GM19351 (cell line): Measurements from ENCODE around the gene SNIP1.
"Not testable (repeated sequence)": the region's sequence is repeated elsewhere in the genome, so short reads cannot be mapped to it uniquely, and the experiment has no call there.

Experiments used
- ATAC-seq: cut with Tn5 transposase; IDR thresholded peaks from one replicate; pipeline ENCODE4 v1.9.1; 2021; ENCODE audit warnings: mild to moderate bottlenecking, moderate library complexity; ENCODE audit not compliant: unreplicated experiment

The SNIP1 gene

DNA sequence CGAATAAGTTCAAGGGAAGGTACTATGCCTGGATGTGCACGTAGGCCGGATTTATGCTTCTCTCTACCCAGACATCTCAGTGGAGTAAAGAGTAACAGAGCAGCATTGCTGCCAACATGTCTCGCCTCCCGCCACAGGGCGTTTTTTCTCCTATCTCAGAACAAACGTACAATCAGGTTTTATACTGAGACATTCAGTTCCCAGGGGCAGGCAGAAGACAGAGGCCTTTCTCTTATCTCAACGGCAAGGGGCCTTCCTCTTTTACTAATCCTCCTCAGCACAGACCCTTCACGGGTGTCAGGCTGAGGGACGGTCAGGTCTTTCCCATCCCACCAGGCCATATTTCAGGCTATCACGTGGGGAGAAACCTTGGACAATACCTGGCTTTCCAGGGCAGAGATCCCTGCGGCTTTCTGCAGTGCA is 5.9 kb upstream of the SNIP1 start:
- not testable (repeated sequence) for ATAC-seq

- no peak for ATAC-seq
These were observed 5.0 kb upstream of the SNIP1 start for GRCh38 chr1:37559080-37559479.

- no peak for ATAC-seq
These were observed 4.3 kb upstream of the SNIP1 start for GRCh38 chr1:37558411-37558810.

- ATAC-seq = no peak
These were observed 3.3 kb upstream of the SNIP1 start for GRCh38 chr1:37557402-37557801.

DNA sequence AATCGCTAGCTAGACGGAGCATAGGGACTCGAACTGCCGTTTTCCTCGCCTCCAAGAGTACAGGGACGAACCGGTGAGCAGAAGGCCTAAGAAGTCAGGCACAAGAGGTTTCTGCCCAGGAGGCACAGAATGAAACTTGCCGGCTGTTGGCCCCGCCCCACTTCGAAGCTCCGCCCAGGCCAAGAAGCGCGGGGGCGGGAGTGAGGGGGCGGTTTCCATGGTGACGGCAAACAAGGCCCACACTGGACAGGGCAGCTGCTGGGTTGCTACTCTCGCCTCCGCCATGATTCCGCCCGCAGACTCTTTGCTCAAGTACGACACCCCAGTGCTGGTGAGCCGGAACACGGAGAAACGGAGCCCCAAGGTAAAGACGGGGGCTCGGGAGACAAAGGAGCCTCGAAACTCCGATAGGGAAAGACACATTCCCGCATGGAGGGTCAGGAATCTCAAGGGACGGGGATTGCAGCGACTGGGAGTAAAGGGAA is 2.7 kb upstream of the SNIP1 start, which contains the start of gene DNALI1:
DNALI1 (plus strand) TSS at position 229 of the 485 bp plus-strand sequence; CDS start at position 284, 55 bp downstream.
- ATAC-seq = no peak

- ATAC-seq = no peak
These were observed 531 bp downstream of the SNIP1 start for GRCh38 chr1:37553598-37553926.

GRCh38 chr1:37549341-37549740 is 4.8 kb downstream of the SNIP1 start:
- ATAC-seq = no peak

GRCh38 chr1:37545019-37545418 is 9.1 kb downstream of the SNIP1 start:
- no peak for ATAC-seq

- no peak for ATAC-seq
These were observed 9.6 kb downstream of the SNIP1 start for GRCh38 chr1:37544530-37544929.

- no peak for ATAC-seq
These were observed 13.9 kb downstream of the SNIP1 start for GRCh38 chr1:37540036-37540785.

DNA sequence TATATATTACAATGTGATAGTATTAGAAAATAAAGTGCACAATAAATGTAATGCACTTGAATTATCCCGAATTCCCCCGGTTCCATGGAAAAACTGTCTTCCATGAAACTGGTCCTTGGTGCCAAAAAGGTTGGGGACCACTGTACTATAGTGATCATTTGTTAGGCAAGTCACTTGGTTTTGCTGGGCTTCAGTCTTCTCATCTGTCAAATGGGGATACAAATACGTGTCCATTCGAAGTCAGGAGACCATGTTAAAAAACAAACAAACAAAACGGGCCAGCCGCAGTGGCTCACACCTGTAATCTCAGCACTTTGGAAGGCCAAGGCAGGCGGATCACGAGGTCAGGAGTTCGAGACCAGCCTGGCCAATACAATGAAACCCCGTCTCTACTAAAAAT is 14.9 kb downstream of the SNIP1 start:
- not testable (repeated sequence) for ATAC-seq

DNA sequence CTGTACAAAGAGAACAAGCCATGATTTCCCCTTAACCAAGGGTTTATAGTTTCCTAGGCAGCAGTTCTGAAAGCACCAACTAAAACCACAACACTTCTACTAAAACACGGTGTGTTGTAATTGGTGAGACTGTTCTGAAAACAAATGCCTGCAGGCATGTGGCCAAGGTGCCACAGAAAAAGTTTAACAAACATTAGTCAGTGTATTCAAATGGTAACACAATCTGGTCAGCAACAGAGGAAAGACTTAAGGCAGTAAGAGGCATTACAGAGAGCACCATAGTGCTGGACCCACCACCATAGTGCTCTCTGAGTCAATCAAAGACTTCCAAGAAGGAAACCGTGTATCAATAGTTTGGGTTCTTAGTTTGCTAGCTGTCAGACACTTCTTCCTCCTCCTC is 16.7 kb downstream of the SNIP1 start:
- no peak for ATAC-seq

DNA sequence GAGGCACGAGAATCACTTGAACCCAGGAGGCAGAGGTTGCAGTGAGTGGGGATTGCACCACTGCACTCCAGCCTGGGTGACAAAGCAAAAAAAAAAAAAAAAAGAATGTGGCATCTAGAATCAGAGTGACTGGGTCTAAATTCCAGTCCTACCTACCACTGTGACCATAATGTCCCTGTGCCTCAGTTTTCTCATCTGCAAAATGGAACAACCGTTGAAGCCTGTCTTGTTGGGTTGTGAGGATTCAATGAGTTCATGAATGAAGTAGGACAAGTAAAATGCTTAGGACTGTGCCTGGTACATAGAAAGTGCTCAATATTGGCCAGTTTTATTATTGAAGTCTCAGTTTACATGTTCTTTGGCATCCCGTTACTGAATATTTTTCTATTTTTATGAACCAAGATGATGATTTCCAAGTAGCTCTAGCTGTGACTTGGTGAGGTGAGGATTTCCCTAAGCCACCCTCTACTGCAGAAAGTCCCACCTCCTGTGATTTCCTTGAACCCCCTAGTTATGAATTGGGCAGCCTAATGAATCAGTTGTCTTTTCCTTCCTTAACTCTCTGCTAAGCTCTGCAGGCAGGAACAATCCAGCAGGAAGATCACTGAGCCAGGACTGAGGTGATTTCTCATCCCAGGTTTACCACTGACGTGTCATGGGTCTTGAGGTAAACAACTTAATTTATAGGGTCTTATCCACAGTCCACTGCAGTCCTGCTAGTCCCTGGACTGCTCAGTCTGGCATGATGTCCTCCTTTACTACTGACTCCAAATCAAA is 20.6 kb downstream of the SNIP1 start:
- no peak for ATAC-seq

GRCh38 chr1:37532418-37533156 is 21.5 kb downstream of the SNIP1 start:
- ATAC-seq = not testable (repeated sequence)

GRCh38 chr1:37529888-37530287 is 24.2 kb downstream of the SNIP1 start:
- ATAC-seq = not testable (repeated sequence)

- ATAC-seq = no peak
These were observed 34.5 kb downstream of the SNIP1 start for GRCh38 chr1:37519613-37520012.

DNA sequence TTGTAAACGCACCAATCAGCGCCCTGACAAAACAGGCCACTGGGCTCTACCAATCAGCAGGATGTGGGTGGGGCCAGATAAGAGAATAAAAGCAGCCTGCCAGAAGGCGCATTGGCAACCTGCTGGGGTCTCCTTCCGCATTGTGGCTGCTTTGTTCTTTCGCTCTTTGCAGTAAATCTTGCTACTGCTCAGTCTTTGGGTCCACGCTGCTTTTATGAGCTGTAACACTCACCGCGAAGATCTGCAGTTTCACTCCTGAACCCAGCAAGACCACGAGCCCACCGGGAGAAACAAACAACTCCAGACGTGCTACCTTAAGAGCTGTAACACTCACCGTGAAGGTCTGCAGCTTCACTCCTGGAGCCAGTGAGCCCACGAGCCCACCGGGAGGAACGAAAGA is 35.2 kb downstream of the SNIP1 start:
- not testable (repeated sequence) for ATAC-seq

DNA sequence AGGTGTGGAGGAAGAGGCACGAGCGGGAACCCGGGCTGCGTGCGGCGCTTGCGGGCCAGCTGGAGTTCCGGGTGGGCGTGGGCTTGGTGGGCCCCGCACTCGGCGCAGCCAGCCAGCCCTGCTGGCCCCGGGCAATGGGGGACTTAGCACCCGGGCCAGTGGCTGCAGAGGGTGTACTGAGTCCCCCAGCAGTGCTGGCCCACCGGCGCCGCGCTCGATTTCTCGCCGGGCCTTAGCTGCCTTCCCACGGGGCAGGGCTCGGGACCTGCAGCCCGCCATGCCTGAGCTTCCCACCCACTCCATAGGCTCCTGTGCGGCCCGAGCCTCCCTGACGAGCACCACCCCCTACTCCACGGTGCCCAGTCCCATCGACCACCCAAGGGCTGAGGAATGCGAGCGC is 35.9 kb downstream of the SNIP1 start:
- ATAC-seq = not testable (repeated sequence)

DNA sequence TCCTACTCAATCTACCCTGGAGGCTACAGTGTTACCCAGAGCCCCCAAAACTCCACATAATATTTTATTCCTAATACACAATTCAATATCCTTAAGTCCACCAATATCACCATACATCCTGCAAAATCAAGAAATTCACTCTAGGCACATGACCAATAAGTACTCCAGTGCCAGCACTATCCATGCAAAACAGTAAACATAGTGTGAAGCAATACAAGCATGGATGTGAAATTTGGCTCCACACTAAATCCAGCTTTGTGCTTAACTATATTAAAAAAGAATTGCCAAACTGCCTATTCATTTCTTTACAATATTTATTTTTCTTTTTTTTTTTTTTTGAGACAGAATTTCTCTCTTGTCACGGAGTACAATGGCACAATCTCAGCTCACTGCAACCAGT is 36.5 kb downstream of the SNIP1 start:
- no peak for ATAC-seq

DNA sequence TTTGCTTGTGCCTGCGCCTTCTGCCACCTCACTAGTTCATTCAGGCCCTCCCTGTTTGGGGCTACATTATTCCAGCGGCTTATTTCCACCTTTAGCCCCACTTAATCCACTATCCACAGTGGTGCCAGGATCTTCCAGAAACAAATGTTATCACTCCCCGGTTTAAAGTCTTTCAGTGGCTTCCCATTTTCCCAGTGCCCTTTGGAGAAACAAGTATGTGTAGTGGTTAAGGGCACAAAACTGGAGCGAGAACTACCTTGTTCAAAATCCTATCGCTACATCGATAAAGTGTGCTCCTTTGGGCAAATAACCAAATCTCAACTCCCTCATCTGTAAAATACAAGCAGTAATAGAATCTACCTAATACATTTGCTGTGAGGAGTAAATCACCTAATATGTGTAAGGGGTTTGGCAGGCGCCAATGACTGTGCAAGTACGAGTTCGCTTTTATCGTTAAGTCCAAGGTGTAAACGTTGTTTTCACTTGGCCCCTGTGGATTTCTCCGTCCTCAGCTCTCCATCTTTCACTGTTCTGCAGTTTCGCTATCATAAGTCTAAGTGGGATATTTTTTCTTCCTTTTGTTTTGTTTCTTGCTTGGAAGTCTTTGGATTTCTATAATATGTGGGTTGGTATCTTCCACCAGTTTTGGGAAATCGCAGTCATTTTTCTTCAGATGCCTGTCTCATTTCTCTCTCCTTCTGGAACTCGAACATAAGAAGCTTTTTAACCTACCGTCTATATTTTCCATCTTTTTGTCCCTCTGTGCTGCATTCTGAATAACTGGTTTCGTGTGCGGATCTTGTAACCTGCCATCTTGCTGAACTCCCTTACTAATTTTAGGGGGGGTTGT is 38.7 kb downstream of the SNIP1 start:
- ATAC-seq = no peak
